SU-DHL-6 (cell line): Measurements from ENCODE around the gene AGBL4.

Experiments used
- H2AFZ ChIP-seq: fragments of 200-600 bp; sonication (generic); 2 replicates; pipeline ENCODE4 v1.6.1; 2014; ENCODE audit warnings: low read depth, mild to moderate bottlenecking, moderate library complexity, mixed read lengths, antibody characterized with exemption, low read length; ENCODE audit not compliant: severe bottlenecking
- H3F3A ChIP-seq: fragments of 200-600 bp; shearing (Covaris generic); 2 replicates; pipeline ENCODE4 v1.6.0; 2016; ENCODE audit warnings: antibody characterized with exemption, mild to moderate bottlenecking; ENCODE audit not compliant: insufficient read depth
- H3K27ac ChIP-seq: fragments of 200-600 bp; sonication (generic); 2 replicates; pipeline ENCODE4 v1.5.1; 2016; ENCODE audit warnings: low read depth, mild to moderate bottlenecking, low read length, moderate library complexity, mixed read lengths
- H3K27me3 ChIP-seq: fragments of 200-600 bp; sonication (generic), shearing (Covaris generic); 2 replicates; pipeline ENCODE4 v1.6.0; 2014; ENCODE audit warnings: mild to moderate bottlenecking, low read length
- H3K36me3 ChIP-seq: fragments of 200-600 bp; sonication (generic); 2 replicates; pipeline ENCODE4 v1.6.1; 2014; ENCODE audit warnings: mild to moderate bottlenecking, low read length, mixed read lengths
- H3K4me2 ChIP-seq: fragments of 300-600, 200-600 bp; shearing (Covaris generic), sonication (generic); 2 replicates; pipeline ENCODE4 v1.6.0; 2014; ENCODE audit warnings: low read length, low read depth, mild to moderate bottlenecking; ENCODE audit not compliant: poor library complexity, severe bottlenecking
- H3K4me3 ChIP-seq: fragments of 200-600 bp; sonication (generic); 2 replicates; pipeline ENCODE4 v1.5.1; 2014; ENCODE audit warnings: antibody characterized with exemption, low read length, mild to moderate bottlenecking, mixed read lengths; ENCODE audit not compliant: insufficient read depth, poor library complexity, severe bottlenecking
- H3K79me2 ChIP-seq: fragments of 200-600 bp; sonication (generic); 2 replicates; pipeline ENCODE4 v1.6.1; 2014; ENCODE audit warnings: mild to moderate bottlenecking, low read length, moderate library complexity; ENCODE audit not compliant: insufficient read depth
- H3K9ac ChIP-seq: fragments of 200-600 bp; sonication (generic); 2 replicates; pipeline ENCODE4 v1.7.0; 2014; ENCODE audit warnings: mild to moderate bottlenecking, low read length
- H3K9me2 ChIP-seq: fragments of 200-600 bp; sonication (generic); replicated peaks from 2 replicates; pipeline ENCODE4 v1.6.1; 2014; ENCODE audit warnings: low read length; ENCODE audit not compliant: insufficient read depth
- H3K9me3 ChIP-seq: fragments of 200-600 bp; sonication (generic); 2 replicates; pipeline ENCODE4 v1.6.1; 2014; ENCODE audit warnings: low read length, mixed read lengths; ENCODE audit not compliant: insufficient read depth
- H4K20me1 ChIP-seq: fragments of 200-600 bp; sonication (generic); 2 replicates; pipeline ENCODE4 v1.6.1; 2014; ENCODE audit warnings: low read depth, mild to moderate bottlenecking, antibody characterized with exemption, low read length, moderate library complexity, mixed read lengths
- EZH2phosphoT487 ChIP-seq: fragments of 200-600 bp; sonication (generic), shearing (Covaris generic); conservative IDR thresholded peaks from 2 replicates; pipeline ENCODE4 v1.6.1; 2018; ENCODE audit warnings: mild to moderate bottlenecking, antibody characterized with exemption, low read length, moderate library complexity, mixed read lengths
- TF ChIP-seq, protein P1 (sequence below): fragments of 200-600 bp; sonication (generic); IDR thresholded peaks from one replicate; pipeline ENCODE4 v1.5.1; 2017; ENCODE audit warnings: antibody characterized with exemption, mild to moderate bottlenecking, low read length, moderate library complexity; ENCODE audit not compliant: insufficient read depth, poor library complexity, severe bottlenecking

AGBL4 gene

DNA sequence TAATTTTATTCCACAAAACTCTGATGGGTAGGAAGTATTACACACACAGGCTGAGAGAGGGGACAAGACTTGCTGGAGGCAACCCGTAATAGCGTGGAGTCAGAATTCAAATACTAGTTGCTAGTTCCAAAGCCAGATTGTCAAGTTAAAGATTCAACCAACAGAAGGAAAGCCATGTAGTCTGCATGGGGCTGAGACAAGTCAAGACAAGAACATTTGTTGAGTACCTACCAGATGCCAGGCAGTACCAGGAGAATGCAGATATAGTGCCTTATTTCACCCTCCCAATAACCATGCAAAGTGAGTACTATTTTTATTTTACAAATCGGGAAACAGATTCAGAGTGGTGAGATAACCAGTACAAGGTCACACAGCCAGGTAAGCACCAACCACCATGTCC, 1441.3 kb downstream of the AGBL4 start:
- no peak overlapping the region for H3K4me3 ChIP-seq

DNA sequence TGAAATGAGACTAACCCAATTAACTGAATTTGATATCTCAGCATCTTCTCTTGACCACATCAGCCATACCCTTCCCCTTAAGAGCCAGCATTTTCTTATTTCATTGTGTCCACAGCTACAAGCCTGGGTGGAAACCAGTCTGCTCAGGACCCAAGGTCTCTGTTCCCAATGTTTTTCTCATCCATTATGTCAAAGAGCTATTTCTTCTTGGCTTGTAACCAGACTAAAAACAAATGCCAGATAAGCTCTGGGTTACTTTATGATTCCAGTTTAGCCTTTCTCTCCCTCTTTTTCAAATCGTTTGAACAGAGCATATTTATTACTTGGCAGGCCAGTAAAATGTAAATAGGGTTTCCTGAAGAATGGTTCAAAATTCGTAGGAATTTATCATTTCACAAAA, 1442.5 kb downstream of the AGBL4 start:
- no peaks in the 10 kb centered on the region for H3K36me3 ChIP-seq
- H3F3A ChIP-seq = no peaks in the 10 kb centered on the region
- no peak for TF ChIP-seq EZH2phosphoT487
- TF ChIP-seq, protein P1, sequence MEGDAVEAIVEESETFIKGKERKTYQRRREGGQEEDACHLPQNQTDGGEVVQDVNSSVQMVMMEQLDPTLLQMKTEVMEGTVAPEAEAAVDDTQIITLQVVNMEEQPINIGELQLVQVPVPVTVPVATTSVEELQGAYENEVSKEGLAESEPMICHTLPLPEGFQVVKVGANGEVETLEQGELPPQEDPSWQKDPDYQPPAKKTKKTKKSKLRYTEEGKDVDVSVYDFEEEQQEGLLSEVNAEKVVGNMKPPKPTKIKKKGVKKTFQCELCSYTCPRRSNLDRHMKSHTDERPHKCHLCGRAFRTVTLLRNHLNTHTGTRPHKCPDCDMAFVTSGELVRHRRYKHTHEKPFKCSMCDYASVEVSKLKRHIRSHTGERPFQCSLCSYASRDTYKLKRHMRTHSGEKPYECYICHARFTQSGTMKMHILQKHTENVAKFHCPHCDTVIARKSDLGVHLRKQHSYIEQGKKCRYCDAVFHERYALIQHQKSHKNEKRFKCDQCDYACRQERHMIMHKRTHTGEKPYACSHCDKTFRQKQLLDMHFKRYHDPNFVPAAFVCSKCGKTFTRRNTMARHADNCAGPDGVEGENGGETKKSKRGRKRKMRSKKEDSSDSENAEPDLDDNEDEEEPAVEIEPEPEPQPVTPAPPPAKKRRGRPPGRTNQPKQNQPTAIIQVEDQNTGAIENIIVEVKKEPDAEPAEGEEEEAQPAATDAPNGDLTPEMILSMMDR = no peak
- no peak overlapping the region for H2AFZ ChIP-seq
- no peak overlapping the region for H3K4me2 ChIP-seq
- no peak overlapping the region for H3K9ac ChIP-seq
- no peak overlapping the region for H3K27ac ChIP-seq
- no peaks in the 10 kb centered on the region for H4K20me1 ChIP-seq
- H3K9me2 ChIP-seq = no peaks in the 10 kb centered on the region
- no peaks in the 10 kb centered on the region for H3K27me3 ChIP-seq
- no peaks in the 10 kb centered on the region for H3K79me2 ChIP-seq
- no peak overlapping the region for H3K4me3 ChIP-seq
- H3K9me3 ChIP-seq = no peaks in the 10 kb centered on the region

More for the DNA sequence above, 1441.3 kb downstream of the AGBL4 start:
- H3K79me2 ChIP-seq = no peaks in the 10 kb centered on the region
- no peaks in the 10 kb centered on the region for H4K20me1 ChIP-seq
- H3K4me2 ChIP-seq = no peak overlapping the region
- H3K9me3 ChIP-seq = no peaks in the 10 kb centered on the region
- H2AFZ ChIP-seq = no peak overlapping the region
- H3K27me3 ChIP-seq = no peaks in the 10 kb centered on the region
- no peak for TF ChIP-seq EZH2phosphoT487
- TF ChIP-seq, protein P1 = no peak
- H3K9ac ChIP-seq = no peak overlapping the region
- H3K9me2 ChIP-seq = no peaks in the 10 kb centered on the region
- no peak overlapping the region for H3K27ac ChIP-seq
- H3F3A ChIP-seq = no peaks in the 10 kb centered on the region
- H3K36me3 ChIP-seq = no peaks in the 10 kb centered on the region

GRCh38 chr1:48576565-48576964, 1447.2 kb downstream of the AGBL4 start:
- no peaks in the 10 kb centered on the region for H3K9me3 ChIP-seq
- no peaks in the 10 kb centered on the region for H3K79me2 ChIP-seq
- H2AFZ ChIP-seq = no peak overlapping the region
- H3K36me3 ChIP-seq = no peaks in the 10 kb centered on the region
- no peaks in the 10 kb centered on the region for H4K20me1 ChIP-seq
- H3F3A ChIP-seq = no peaks in the 10 kb centered on the region
- TF ChIP-seq, protein P1 = no peak
- TF ChIP-seq EZH2phosphoT487 = no peak
- no peaks in the 10 kb centered on the region for H3K9me2 ChIP-seq
- no peak overlapping the region for H3K4me2 ChIP-seq
- H3K27ac ChIP-seq = no peak overlapping the region
- no peaks in the 10 kb centered on the region for H3K27me3 ChIP-seq
- no peak overlapping the region for H3K9ac ChIP-seq
- H3K4me3 ChIP-seq = no peak overlapping the region
